ENCODE measurements around the gene RAB17.

Gene RAB17

GRCh38 chr2:237628247-237629187, 38.0 kb upstream of the RAB17 start:
- 0 out of 2 replicates have a peak, but pooled peaks cover 4% of the 10 kb centered on the region for H4K20me1 ChIP-seq (ENCODE audit: insufficient read depth, low read length)
- no peak overlapping the region for H2AFZ ChIP-seq (ENCODE audit: low read depth, low read length)
- no peak overlapping the region for H3K4me3 ChIP-seq (ENCODE audit: low read depth in 1 of 2, low read length in 2 of 2)
- H3K27me3 ChIP-seq (ENCODE audit: insufficient read depth, low read length, poor library complexity): no peaks in the 10 kb centered on the region
- no peak overlapping the region for H3K9ac ChIP-seq (ENCODE audit: low read depth, low read length)
- H3K27ac ChIP-seq (ENCODE audit: low read length): no peak overlapping the region
- ATAC-seq (ENCODE audit: insufficient read depth, low read depth) (no peak), DNase-seq (no peak)
- no peak for TF ChIP-seq EZH2 (IDR thresholded peaks at IDR 0.05; ENCODE audit: borderline replicate concordance, low read depth, low read length, severe bottlenecking)
- TF ChIP-seq, protein P1, sequence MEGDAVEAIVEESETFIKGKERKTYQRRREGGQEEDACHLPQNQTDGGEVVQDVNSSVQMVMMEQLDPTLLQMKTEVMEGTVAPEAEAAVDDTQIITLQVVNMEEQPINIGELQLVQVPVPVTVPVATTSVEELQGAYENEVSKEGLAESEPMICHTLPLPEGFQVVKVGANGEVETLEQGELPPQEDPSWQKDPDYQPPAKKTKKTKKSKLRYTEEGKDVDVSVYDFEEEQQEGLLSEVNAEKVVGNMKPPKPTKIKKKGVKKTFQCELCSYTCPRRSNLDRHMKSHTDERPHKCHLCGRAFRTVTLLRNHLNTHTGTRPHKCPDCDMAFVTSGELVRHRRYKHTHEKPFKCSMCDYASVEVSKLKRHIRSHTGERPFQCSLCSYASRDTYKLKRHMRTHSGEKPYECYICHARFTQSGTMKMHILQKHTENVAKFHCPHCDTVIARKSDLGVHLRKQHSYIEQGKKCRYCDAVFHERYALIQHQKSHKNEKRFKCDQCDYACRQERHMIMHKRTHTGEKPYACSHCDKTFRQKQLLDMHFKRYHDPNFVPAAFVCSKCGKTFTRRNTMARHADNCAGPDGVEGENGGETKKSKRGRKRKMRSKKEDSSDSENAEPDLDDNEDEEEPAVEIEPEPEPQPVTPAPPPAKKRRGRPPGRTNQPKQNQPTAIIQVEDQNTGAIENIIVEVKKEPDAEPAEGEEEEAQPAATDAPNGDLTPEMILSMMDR (IDR thresholded peaks at IDR 0.05; ENCODE audit: borderline replicate concordance, extremely low read depth, low read length, poor library complexity, severe bottlenecking): no peak
- H3K4me1 ChIP-seq (ENCODE audit: insufficient read depth, low read length): no peaks in the 10 kb centered on the region
- H3K79me2 ChIP-seq (ENCODE audit: insufficient read depth, low read length): no peaks in the 10 kb centered on the region
- no peak overlapping the region for H3K4me2 ChIP-seq (ENCODE audit: insufficient read depth, low read length)
- no peaks in the 10 kb centered on the region for H3K36me3 ChIP-seq (ENCODE audit: insufficient read depth, low read length)
- H3K9me3 ChIP-seq (ENCODE audit: insufficient read depth, low read length, severe bottlenecking): no peaks in the 10 kb centered on the region

- Histone ChIP-seq H3K4me1 (ENCODE audit: insufficient read depth, low read length) (no peaks in the 10 kb centered on the region), H3K4me3 (ENCODE audit: low read depth in 1 of 2, low read length in 2 of 2) (no peak within 1 kb of the TSS), H3K27me3 (ENCODE audit: insufficient read depth, low read length, poor library complexity) (no peaks in the 10 kb centered on the region), H3K4me2 (ENCODE audit: insufficient read depth, low read length) (no peak within 1 kb of the TSS), H3K9ac (ENCODE audit: low read depth, low read length) (no peak within 1 kb of the TSS), H3K9me3 (ENCODE audit: insufficient read depth, low read length, severe bottlenecking) (no peaks in the 10 kb centered on the region), H2AFZ (ENCODE audit: low read depth, low read length) (no peak within 1 kb of the TSS), H3K36me3 (ENCODE audit: insufficient read depth, low read length) (no peaks in the 10 kb centered on the region), H3K79me2 (ENCODE audit: insufficient read depth, low read length) (no peaks in the 10 kb centered on the region), H4K20me1 (ENCODE audit: insufficient read depth, low read length) (0 out of 2 replicates have a peak, but pooled peaks cover 4% of the 10 kb centered on the region), H3K27ac (ENCODE audit: low read length) (no peak within 1 kb of the TSS)
- ATAC-seq (ENCODE audit: insufficient read depth, low read depth): no peak
- TF ChIP-seq, protein P1 (IDR thresholded peaks at IDR 0.05; ENCODE audit: borderline replicate concordance, extremely low read depth, low read length, poor library complexity, severe bottlenecking): no peak
- DNase-seq: no peak
Observed at GRCh38 chr2:237627441-237628246, 37.1 kb upstream of the RAB17 start, which contains the start of gene LRRFIP1. Gene LRRFIP1 (plus strand): TSS chr2:237627587. CDS start chr2:237627645, 58 bp downstream.

DNA sequence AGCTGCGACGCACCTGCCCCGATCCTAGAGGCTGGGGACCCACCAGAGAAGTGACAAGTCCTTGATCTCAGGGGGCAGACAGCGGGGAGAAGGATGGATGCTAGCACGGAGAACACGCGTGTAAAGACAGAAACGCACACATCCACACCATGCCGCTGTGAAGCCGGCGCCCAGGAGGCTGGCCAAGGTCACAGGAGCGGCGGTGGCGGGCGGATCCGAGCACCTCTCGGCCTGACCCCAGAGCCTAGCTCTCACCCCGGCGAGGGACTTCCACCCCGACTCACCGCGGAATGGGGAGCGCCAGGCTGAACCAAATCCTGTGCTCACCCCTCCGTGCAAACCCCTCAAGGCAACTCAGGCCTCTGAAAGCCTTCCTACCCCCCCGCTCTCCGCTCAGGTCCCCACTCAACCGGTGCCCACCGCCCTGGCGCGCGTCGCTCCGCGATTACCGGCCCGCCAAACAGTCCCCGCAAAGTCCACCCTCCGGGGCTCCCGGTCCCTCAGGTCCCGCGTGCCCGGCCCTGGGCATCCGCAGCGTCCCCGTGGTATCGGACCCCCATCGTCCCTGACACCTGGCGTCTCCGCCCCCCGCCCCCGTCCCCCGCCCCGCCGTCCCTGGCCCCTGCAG, 36.4 kb upstream of the RAB17 start:
- no peak for ATAC-seq (ENCODE audit: insufficient read depth, low read depth)
- no peak overlapping the region for H3K27ac ChIP-seq (ENCODE audit: low read length)
- no peak overlapping the region for H2AFZ ChIP-seq (ENCODE audit: low read depth, low read length)
- no peaks in the 10 kb centered on the region for H3K79me2 ChIP-seq (ENCODE audit: insufficient read depth, low read length)
- no peak overlapping the region for H3K4me3 ChIP-seq (ENCODE audit: low read depth in 1 of 2, low read length in 2 of 2)
- peaks cover 5% of the 10 kb centered on the region for H3K27me3 ChIP-seq (ENCODE audit: insufficient read depth, low read length, poor library complexity)
- H3K9ac ChIP-seq (ENCODE audit: low read depth, low read length): no peak overlapping the region
- H3K4me1 ChIP-seq (ENCODE audit: insufficient read depth, low read length): no peaks in the 10 kb centered on the region
- DNase-seq: no peak
- no peaks in the 10 kb centered on the region for H3K36me3 ChIP-seq (ENCODE audit: insufficient read depth, low read length)
- TF ChIP-seq, protein P1 (IDR thresholded peaks at IDR 0.05; ENCODE audit: borderline replicate concordance, extremely low read depth, low read length, poor library complexity, severe bottlenecking): no peak
- no peak for TF ChIP-seq EZH2 (IDR thresholded peaks at IDR 0.05; ENCODE audit: borderline replicate concordance, low read depth, low read length, severe bottlenecking)
- H4K20me1 ChIP-seq (ENCODE audit: insufficient read depth, low read length): 0 out of 2 replicates have a peak, but pooled peaks cover 4% of the 10 kb centered on the region
- H3K9me3 ChIP-seq (ENCODE audit: insufficient read depth, low read length, severe bottlenecking): no peaks in the 10 kb centered on the region
- no peak overlapping the region for H3K4me2 ChIP-seq (ENCODE audit: insufficient read depth, low read length)

All from DND-41 (cell line).